22Rv1 (cell line): Measurements from ENCODE around the gene OXCT1.

Experiments
- CTCF ChIP-seq: fragments of 450-650 bp; IDR thresholded peaks from 2 replicates; pipeline ENCODE4 v1.5.1; 2017; ENCODE audit warnings: mild to moderate bottlenecking
- ZFX ChIP-seq: fragments of 450-650 bp; IDR thresholded peaks from 2 replicates; pipeline ENCODE4 v1.6.1; 2017; ENCODE audit warnings: antibody characterized with exemption, borderline replicate concordance

DNA sequence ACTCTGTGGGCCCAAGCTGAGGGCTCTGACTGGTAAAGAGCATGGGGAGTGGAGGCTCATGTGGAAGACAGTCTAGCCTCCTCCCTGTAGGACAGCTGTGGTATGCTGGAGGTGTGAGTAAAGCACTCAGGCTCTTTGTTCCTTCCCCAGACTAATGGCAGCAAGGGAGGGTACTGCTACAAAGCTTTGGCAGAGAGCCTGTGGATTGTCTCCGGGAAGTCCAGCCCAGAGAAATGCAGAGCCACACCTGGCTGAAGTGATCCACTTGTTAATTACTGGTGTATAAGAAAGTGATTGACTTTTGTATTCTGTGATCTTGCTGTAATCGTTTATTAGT, 161.7 kb downstream of the OXCT1 start:
- TF ChIP-seq CTCF (no peak), ZFX (no peak)
